Measurements from ENCODE around the gene CDH2. TPM values are rescaled to one million over a fixed set of nuclear protein-coding genes. Genes with fewer than 3 reads are reported as not detected.

CDH2 gene
- polyA plus RNA-seq, 1 donor from 2014 or later = 199 TPM

DNA sequence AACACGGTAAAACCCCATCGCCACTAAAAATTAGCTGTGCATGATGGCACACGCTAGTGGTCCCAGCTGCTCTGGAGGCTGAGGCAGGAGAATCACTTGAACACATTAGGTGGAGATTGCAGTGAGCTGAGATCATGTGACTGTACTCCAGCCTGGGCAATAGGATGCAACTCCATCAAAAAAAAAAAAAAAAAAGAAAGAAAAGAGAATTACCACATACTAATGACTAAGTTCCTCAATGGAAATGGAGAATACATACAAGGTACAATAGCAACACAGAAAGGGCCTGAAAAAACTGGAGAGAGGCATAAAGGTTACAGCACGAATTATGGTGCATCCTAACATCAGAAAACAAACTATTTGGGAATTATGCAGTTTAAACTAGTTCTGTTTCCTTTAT, 81.3 kb downstream of the CDH2 start (continued):
- TF ChIP-seq, protein P1, sequence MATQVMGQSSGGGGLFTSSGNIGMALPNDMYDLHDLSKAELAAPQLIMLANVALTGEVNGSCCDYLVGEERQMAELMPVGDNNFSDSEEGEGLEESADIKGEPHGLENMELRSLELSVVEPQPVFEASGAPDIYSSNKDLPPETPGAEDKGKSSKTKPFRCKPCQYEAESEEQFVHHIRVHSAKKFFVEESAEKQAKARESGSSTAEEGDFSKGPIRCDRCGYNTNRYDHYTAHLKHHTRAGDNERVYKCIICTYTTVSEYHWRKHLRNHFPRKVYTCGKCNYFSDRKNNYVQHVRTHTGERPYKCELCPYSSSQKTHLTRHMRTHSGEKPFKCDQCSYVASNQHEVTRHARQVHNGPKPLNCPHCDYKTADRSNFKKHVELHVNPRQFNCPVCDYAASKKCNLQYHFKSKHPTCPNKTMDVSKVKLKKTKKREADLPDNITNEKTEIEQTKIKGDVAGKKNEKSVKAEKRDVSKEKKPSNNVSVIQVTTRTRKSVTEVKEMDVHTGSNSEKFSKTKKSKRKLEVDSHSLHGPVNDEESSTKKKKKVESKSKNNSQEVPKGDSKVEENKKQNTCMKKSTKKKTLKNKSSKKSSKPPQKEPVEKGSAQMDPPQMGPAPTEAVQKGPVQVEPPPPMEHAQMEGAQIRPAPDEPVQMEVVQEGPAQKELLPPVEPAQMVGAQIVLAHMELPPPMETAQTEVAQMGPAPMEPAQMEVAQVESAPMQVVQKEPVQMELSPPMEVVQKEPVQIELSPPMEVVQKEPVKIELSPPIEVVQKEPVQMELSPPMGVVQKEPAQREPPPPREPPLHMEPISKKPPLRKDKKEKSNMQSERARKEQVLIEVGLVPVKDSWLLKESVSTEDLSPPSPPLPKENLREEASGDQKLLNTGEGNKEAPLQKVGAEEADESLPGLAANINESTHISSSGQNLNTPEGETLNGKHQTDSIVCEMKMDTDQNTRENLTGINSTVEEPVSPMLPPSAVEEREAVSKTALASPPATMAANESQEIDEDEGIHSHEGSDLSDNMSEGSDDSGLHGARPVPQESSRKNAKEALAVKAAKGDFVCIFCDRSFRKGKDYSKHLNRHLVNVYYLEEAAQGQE (IDR thresholded peaks at IDR 0.05; ENCODE audit: borderline replicate concordance) = no peak
- no peak for TF ChIP-seq RAD21 (conservative IDR thresholded peaks at IDR 0.05)

DNA sequence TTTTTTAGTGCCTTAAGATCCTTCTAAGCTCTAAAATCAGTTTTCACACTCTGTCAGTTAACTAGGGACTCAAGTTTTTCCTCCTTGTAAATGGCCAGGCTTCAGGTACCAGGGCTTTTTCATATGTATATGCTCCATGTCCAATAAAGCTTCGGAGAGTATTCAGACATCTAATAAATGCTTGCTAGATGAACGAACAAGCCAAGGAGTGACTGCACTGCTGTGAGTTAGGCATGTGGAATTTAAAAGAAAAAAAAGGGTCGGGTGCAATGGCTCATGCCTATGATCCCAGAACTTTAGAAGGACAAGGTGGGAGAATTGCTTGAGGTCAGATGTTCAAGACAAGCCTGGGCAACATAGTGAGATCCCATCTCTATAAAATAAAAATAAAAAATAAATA, 81.9 kb downstream of the CDH2 start:
- H3K4me3 ChIP-seq (ENCODE audit: low read length) = no peak overlapping the region
- no peaks in the 10 kb centered on the region for H3K27me3 ChIP-seq (ENCODE audit: insufficient read depth, low read depth, low read length)
- no peak overlapping the region for H3K9ac ChIP-seq (ENCODE audit: low read length)
- H3K36me3 ChIP-seq (ENCODE audit: insufficient read depth, low read length) = peaks cover 3% of the 10 kb centered on the region
- no peak overlapping the region for H3K27ac ChIP-seq (ENCODE audit: low read length)
- peaks cover 5% of the 10 kb centered on the region for H3F3A ChIP-seq (ENCODE audit: insufficient read depth, low read length, poor library complexity, severe bottlenecking)
- no peak for TF ChIP-seq EZH2 (IDR thresholded peaks at IDR 0.05; ENCODE audit: borderline replicate concordance, insufficient read depth, low read length, poor library complexity, severe bottlenecking)
- TF ChIP-seq, protein P2, sequence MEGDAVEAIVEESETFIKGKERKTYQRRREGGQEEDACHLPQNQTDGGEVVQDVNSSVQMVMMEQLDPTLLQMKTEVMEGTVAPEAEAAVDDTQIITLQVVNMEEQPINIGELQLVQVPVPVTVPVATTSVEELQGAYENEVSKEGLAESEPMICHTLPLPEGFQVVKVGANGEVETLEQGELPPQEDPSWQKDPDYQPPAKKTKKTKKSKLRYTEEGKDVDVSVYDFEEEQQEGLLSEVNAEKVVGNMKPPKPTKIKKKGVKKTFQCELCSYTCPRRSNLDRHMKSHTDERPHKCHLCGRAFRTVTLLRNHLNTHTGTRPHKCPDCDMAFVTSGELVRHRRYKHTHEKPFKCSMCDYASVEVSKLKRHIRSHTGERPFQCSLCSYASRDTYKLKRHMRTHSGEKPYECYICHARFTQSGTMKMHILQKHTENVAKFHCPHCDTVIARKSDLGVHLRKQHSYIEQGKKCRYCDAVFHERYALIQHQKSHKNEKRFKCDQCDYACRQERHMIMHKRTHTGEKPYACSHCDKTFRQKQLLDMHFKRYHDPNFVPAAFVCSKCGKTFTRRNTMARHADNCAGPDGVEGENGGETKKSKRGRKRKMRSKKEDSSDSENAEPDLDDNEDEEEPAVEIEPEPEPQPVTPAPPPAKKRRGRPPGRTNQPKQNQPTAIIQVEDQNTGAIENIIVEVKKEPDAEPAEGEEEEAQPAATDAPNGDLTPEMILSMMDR (IDR thresholded peaks at IDR 0.05; ENCODE audit: poor library complexity, severe bottlenecking) = no peak
- TF ChIP-seq TAF1 (IDR thresholded peaks at IDR 0.05; ENCODE audit: low read depth) = no peak
- no peak for TF ChIP-seq EP300 (conservative IDR thresholded peaks at IDR 0.05; ENCODE audit: poor library complexity, severe bottlenecking)
- TF ChIP-seq, protein P1 (IDR thresholded peaks at IDR 0.05; ENCODE audit: borderline replicate concordance) = no peak
- TF ChIP-seq MXI1 (conservative IDR thresholded peaks at IDR 0.05; ENCODE audit: poor library complexity, severe bottlenecking) = no peak
- no peak for TF ChIP-seq SMC3 (conservative IDR thresholded peaks at IDR 0.05; ENCODE audit: poor library complexity)
- no peak for TF ChIP-seq RAD21 (conservative IDR thresholded peaks at IDR 0.05)
- TF ChIP-seq POLR2AphosphoS5 (IDR thresholded peaks at IDR 0.05) = no peak
- H3K79me2 ChIP-seq (replicated peaks; ENCODE audit: insufficient read depth, low read length) = peaks cover 92% of the 10 kb centered on the region
- no peak overlapping the region for H2AFZ ChIP-seq (ENCODE audit: low read depth, low read length)
- no peaks in the 10 kb centered on the region for H3K9me3 ChIP-seq (ENCODE audit: low read length)
- no peaks in the 10 kb centered on the region for H4K20me1 ChIP-seq (ENCODE audit: insufficient read depth)
- H3K4me2 ChIP-seq (ENCODE audit: low read length) = no peak overlapping the region
- H3K9me2 ChIP-seq (ENCODE audit: insufficient read depth, low read length) = no peaks in the 10 kb centered on the region
